ENCODE data around the gene AKAP13. TPM values are rescaled to one million over a fixed set of nuclear protein-coding genes. Genes with fewer than 3 reads are reported as not detected.

Gene AKAP13
- total RNA-seq, 2 experiments from 2014 or later, result 282 to 304 TPM

DNA sequence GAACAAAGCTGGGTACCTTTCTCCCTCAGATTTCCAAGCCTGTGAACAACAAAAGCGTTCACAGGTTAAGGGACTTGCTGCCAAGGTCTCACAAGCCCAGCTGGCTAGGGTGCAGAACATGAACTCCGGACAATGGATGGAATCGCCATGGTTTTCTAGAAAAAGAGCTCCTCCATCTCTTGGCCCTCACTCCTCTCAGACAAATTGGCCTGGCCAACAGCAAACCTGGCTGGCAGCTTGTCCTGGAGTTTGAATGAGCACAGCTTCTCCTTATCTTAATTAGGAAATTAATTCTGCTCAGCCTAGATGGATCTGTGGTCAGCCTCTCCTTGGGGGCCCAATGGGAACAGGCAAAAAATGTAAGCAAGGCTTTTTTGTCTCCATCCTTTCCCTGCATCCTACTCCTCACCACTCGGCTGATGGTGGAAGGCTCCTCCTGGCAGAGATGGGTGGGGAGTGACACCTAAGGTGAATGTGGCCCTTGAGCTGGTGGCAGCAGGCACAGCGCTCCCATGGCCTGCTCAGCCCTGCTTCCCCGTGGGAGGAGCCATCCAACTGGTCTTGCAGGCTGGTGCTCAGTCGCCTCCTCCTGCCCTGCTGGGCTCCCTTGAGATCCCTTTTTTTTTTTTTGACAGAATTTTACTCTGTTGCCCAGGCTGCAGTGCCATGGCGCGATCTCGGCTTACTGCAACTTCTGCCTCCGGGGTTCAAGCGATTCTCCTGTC lies 408.5 kb downstream of the AKAP13 start:
- intact Hi-C loops (cut with DNase I, micrococcal nuclease), result no loop called here
- Mint-ChIP-seq H3K36me3 (ENCODE audit: low read depth) (peaks cover 5% of the 10 kb centered on the region), H3K27me3 (no peaks in the 10 kb centered on the region), H3K4me3 (no peak overlapping the region), H3K4me1 (ENCODE audit: low read depth) (peaks cover 78% of the 10 kb centered on the region), H3K27ac (peak overlapping the region; percentile 33), H3K9me3 (no peaks in the 10 kb centered on the region)
- no peak overlapping the region for H3K4me3 ChIP-seq (ENCODE audit: low read length)
- no peak for ATAC-seq (ENCODE audit: poor library complexity)
- no peak overlapping the region for H3K27ac ChIP-seq (ENCODE audit: low read depth in 1 of 2, low read length in 2 of 2)
- TF ChIP-seq, protein P1, sequence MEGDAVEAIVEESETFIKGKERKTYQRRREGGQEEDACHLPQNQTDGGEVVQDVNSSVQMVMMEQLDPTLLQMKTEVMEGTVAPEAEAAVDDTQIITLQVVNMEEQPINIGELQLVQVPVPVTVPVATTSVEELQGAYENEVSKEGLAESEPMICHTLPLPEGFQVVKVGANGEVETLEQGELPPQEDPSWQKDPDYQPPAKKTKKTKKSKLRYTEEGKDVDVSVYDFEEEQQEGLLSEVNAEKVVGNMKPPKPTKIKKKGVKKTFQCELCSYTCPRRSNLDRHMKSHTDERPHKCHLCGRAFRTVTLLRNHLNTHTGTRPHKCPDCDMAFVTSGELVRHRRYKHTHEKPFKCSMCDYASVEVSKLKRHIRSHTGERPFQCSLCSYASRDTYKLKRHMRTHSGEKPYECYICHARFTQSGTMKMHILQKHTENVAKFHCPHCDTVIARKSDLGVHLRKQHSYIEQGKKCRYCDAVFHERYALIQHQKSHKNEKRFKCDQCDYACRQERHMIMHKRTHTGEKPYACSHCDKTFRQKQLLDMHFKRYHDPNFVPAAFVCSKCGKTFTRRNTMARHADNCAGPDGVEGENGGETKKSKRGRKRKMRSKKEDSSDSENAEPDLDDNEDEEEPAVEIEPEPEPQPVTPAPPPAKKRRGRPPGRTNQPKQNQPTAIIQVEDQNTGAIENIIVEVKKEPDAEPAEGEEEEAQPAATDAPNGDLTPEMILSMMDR (IDR thresholded peaks at IDR 0.05), result no peak
- no peaks in the 10 kb centered on the region for H3K27me3 ChIP-seq (ENCODE audit: control insufficient read depth in 1 of 2, insufficient read depth in 2 of 2, low read length in 2 of 2)
- H3K36me3 ChIP-seq (ENCODE audit: insufficient read depth, low read length), result no peaks in the 10 kb centered on the region
- ChIA-PET POLR2A (no interaction called here), CTCF (no interaction called here)
- H3K4me1 ChIP-seq (ENCODE audit: insufficient read depth, low read length), result peaks cover 64% of the 10 kb centered on the region
- DNase-seq, result no peak
- no peaks in the 10 kb centered on the region for H3K9me3 ChIP-seq (ENCODE audit: control insufficient read depth in 1 of 2, insufficient read depth in 1 of 2, low read length in 2 of 2)

DNA sequence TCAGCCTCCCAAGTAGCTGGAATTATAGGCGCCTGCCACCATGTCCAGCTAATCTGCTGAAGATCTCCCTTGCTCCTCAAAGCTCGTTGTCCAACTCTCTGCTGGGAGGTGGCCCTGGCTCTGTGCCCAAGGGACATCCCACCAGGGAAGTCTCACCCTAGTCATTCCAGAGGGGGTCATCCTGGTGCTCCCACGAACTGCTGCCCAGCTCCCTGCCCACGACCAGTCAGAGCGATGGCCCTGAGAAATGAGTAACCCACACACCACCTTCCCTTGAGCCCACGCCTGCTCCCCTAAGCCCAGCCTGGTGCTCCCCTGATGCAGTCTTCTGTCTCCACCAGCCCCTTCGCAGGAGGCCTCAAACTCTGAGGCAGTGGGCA lies 409.1 kb downstream of the AKAP13 start:
- no peaks in the 10 kb centered on the region for H3K9me3 Mint-ChIP-seq
- H3K9me3 ChIP-seq (ENCODE audit: control insufficient read depth in 1 of 2, insufficient read depth in 1 of 2, low read length in 2 of 2), result no peaks in the 10 kb centered on the region
- peaks cover 75% of the 10 kb centered on the region for H3K4me1 Mint-ChIP-seq (ENCODE audit: low read depth)
- H3K4me1 ChIP-seq (ENCODE audit: insufficient read depth, low read length), result peaks cover 60% of the 10 kb centered on the region
- no peak overlapping the region for H3K4me3 Mint-ChIP-seq
- H3K4me3 ChIP-seq (ENCODE audit: low read length), result no peak overlapping the region
- no peak overlapping the region for H3K27ac Mint-ChIP-seq
- H3K36me3 Mint-ChIP-seq (ENCODE audit: low read depth), result peaks cover 6% of the 10 kb centered on the region
- intact Hi-C loops (cut with DNase I, micrococcal nuclease), result no loop called here
- no peaks in the 10 kb centered on the region for H3K27me3 Mint-ChIP-seq
- TF ChIP-seq, protein P1 (IDR thresholded peaks at IDR 0.05), result no peak
- DNase-seq, result no peak
- ATAC-seq (ENCODE audit: poor library complexity), result no peak
- no peak overlapping the region for H3K27ac ChIP-seq (ENCODE audit: low read depth in 1 of 2, low read length in 2 of 2)
- no peaks in the 10 kb centered on the region for H3K36me3 ChIP-seq (ENCODE audit: insufficient read depth, low read length)
- H3K27me3 ChIP-seq (ENCODE audit: control insufficient read depth in 1 of 2, insufficient read depth in 2 of 2, low read length in 2 of 2), result no peaks in the 10 kb centered on the region
- ChIA-PET CTCF (no interaction called here), POLR2A (no interaction called here)

DNA sequence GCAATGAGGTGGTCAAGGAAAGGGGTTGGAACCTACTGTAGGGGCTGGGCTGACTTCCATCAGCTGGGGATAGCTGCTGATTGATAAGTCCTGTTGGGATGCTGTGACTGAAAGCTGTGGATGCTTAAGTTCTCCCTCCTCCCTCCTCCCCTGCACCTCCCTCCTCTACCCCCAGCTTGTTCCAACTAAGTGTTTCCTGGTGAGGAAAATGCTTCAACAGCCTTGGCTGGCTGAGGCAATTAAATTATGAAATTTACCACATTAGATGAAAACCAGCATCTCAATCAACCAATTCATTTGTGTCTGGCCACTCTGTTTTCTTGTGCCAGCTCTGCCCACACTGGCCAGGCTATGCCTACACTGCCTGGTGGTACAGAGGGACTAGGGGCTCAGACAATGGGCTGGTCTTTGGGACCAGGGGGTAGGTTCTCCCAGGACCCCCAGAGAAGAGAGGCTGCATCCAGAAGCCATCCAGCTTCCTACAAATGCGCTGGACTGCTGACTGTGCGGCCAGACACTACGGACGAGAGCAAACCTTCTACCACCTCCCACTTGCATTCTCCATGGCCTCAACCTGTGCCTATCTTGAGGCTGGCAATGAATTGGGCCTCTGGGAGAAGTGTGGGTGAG lies 411.8 kb downstream of the AKAP13 start:
- DNase-seq (no peak), ATAC-seq (ENCODE audit: poor library complexity) (no peak)
- TF ChIP-seq, protein P1 (IDR thresholded peaks at IDR 0.05), result no peak
- H3K27me3 ChIP-seq (ENCODE audit: control insufficient read depth in 1 of 2, insufficient read depth in 2 of 2, low read length in 2 of 2), result no peaks in the 10 kb centered on the region
- ChIA-PET POLR2A (interaction anchor here (0.9 to 1.4 kb wide), 2 partner anchors 14 to 62 kb away, joined by 3 to 5 read pairs; no protein-coding TSS in a partner anchor), CTCF (interaction anchor here (1.1 kb wide), 1 partner anchor 37 kb away, joined by 3 read pairs; no protein-coding TSS in a partner anchor)
- no peak overlapping the region for H3K27ac ChIP-seq (ENCODE audit: low read depth in 1 of 2, low read length in 2 of 2)
- no peaks in the 10 kb centered on the region for H3K36me3 ChIP-seq (ENCODE audit: insufficient read depth, low read length)
- Mint-ChIP-seq H3K36me3 (ENCODE audit: low read depth) (peaks cover 6% of the 10 kb centered on the region), H3K27ac (peak overlapping the region; percentile 56), H3K4me3 (peak overlapping the region; percentile 98), H3K4me1 (ENCODE audit: low read depth) (peaks cover 68% of the 10 kb centered on the region), H3K27me3 (no peaks in the 10 kb centered on the region), H3K9me3 (no peaks in the 10 kb centered on the region)
- intact Hi-C loops (cut with DNase I, micrococcal nuclease), result loop anchor here in 1 of 2 experiments (5.0 to 10.0 kb wide), 2 partner anchors 40 to 1137 kb away; partner anchors contain the start of genes NMB and WDR73
- no peaks in the 10 kb centered on the region for H3K9me3 ChIP-seq (ENCODE audit: control insufficient read depth in 1 of 2, insufficient read depth in 1 of 2, low read length in 2 of 2)
- H3K4me1 ChIP-seq (ENCODE audit: insufficient read depth, low read length), result peaks cover 47% of the 10 kb centered on the region
- peak overlapping the region; percentile 80 for H3K4me3 ChIP-seq (ENCODE audit: low read length)
